D721Med (cell line): ENCODE measurements around the gene MYH13.

ENCODE experiments used
- DNase-seq: peaks from one replicate; pipeline ENCODE4 v3.0.0; 2011; ENCODE audit warnings: low spot score; ENCODE audit not compliant: insufficient read length
- FAIRE-seq: peaks from 2 replicates; lab custom pipeline; 2011; peaks lifted over from hg19 to GRCh38; lab: Jason Lieb, UNC
- CTCF ChIP-seq: IDR thresholded peaks from 2 replicates; pipeline ENCODE4 v1.5.1; 2012; ENCODE audit warnings: mild to moderate bottlenecking, control low read depth; ENCODE audit not compliant: insufficient read depth; ENCODE audit errors: missing control alignments

The MYH13 gene

GRCh38 chr17:10278218-10278617 is 94.6 kb downstream of the MYH13 start:
- DNase-seq (no peak), FAIRE-seq (no peak)
- TF ChIP-seq CTCF, result no peak

GRCh38 chr17:10276436-10276835 is 96.4 kb downstream of the MYH13 start:
- DNase-seq (no peak), FAIRE-seq (no peak)
- no peak for TF ChIP-seq CTCF

- no peak for DNase-seq
- TF ChIP-seq CTCF, result no peak
- no peak for FAIRE-seq
These were observed 97.4 kb downstream of the MYH13 start for GRCh38 chr17:10275418-10275817.

GRCh38 chr17:10271106-10271562 is 101.7 kb downstream of the MYH13 start:
- TF ChIP-seq CTCF, result no peak
- DNase-seq, result no peak
- FAIRE-seq, result no peak

GRCh38 chr17:10270258-10270657 is 102.5 kb downstream of the MYH13 start:
- FAIRE-seq (no peak), DNase-seq (no peak)
- no peak for TF ChIP-seq CTCF

- no peak for TF ChIP-seq CTCF
- DNase-seq, result no peak
- no peak for FAIRE-seq
These were observed 104.8 kb downstream of the MYH13 start for GRCh38 chr17:10268005-10268404.

- no peak for FAIRE-seq
- TF ChIP-seq CTCF, result no peak
- DNase-seq, result no peak
These were observed 106.4 kb downstream of the MYH13 start for GRCh38 chr17:10266296-10266876.
